ENCODE data around the gene GNB3. TPM values are rescaled to one million over a fixed set of nuclear protein-coding genes. Genes with fewer than 3 reads are reported as not detected.

The GNB3 gene
- total RNA-seq, 1 donor from 2014 or later = 0.47 TPM

GRCh38 chr12:6834873-6835272, 5.9 kb upstream of the GNB3 start:
- intact Hi-C loops (cut with micrococcal nuclease) = loop anchor here (1.0 to 2.0 kb wide), 4 partner anchors 16 to 218 kb away; partner anchors contain the start of genes CDCA3, MLF2 and ZNF384

- intact Hi-C loops (cut with micrococcal nuclease) = no loop called here
Measured at GRCh38 chr12:6836851-6837250, 3.9 kb upstream of the GNB3 start.

GRCh38 chr12:6837370-6838060, 3.2 kb upstream of the GNB3 start:
- intact Hi-C loops (cut with micrococcal nuclease) = no loop called here

- intact Hi-C loops (cut with micrococcal nuclease) = no loop called here
Measured at GRCh38 chr12:6838854-6839253, 1.9 kb upstream of the GNB3 start.

GRCh38 chr12:6839482-6840201, 1.1 kb upstream of the GNB3 start:
- intact Hi-C loops (cut with micrococcal nuclease) = no loop called here

GRCh38 chr12:6840330-6840729, 395 bp upstream of the GNB3 start:
- intact Hi-C loops (cut with micrococcal nuclease) = no loop called here

- intact Hi-C loops (cut with micrococcal nuclease) = no loop called here
Measured at GRCh38 chr12:6842075-6842474, 1.4 kb downstream of the GNB3 start.

- intact Hi-C loops (cut with micrococcal nuclease) = no loop called here
Measured at GRCh38 chr12:6843118-6843902, 2.6 kb downstream of the GNB3 start.

GRCh38 chr12:6845395-6845794, 4.7 kb downstream of the GNB3 start:
- intact Hi-C loops (cut with micrococcal nuclease) = no loop called here

- intact Hi-C loops (cut with micrococcal nuclease) = no loop called here
Measured at GRCh38 chr12:6846316-6846869, 5.7 kb downstream of the GNB3 start.

GRCh38 chr12:6847676-6848075, 7.0 kb downstream of the GNB3 start:
- intact Hi-C loops (cut with micrococcal nuclease) = no loop called here

GRCh38 chr12:6849427-6849826, 8.7 kb downstream of the GNB3 start:
- intact Hi-C loops (cut with micrococcal nuclease) = no loop called here

- intact Hi-C loops (cut with micrococcal nuclease) = loop anchor here (5.0 kb wide), 3 partner anchors 282 to 1087 kb away; partner anchors contain the start of genes CLSTN3 and SLC2A3
Measured at GRCh38 chr12:6849976-6850560, 9.3 kb downstream of the GNB3 start.

- intact Hi-C loops (cut with micrococcal nuclease) = loop anchor here (1.0 to 5.0 kb wide), 10 partner anchors 15 to 1087 kb away; partner anchors contain the start of genes C12orf57, CHD4, CLSTN3 and LPCAT3
Measured at GRCh38 chr12:6850796-6851152, 10.0 kb downstream of the GNB3 start.

- intact Hi-C loops (cut with micrococcal nuclease) = loop anchor here (1.0 to 5.0 kb wide), 10 partner anchors 16 to 1086 kb away; partner anchors contain the start of genes C12orf57, CHD4, CLSTN3 and LPCAT3
Measured at GRCh38 chr12:6851153-6851920, 10.6 kb downstream of the GNB3 start, which contains the start of gene CDCA3. Gene CDCA3, minus strand, starts transcription at chr12:6851286. Its CDS starts 334 bp downstream, at chr12:6850952.

GRCh38 chr12:6851921-6852650, 11.4 kb downstream of the GNB3 start, which contains the start of gene USP5:
Gene USP5, plus strand, starts transcription at chr12:6852150. Its CDS starts 30 bp downstream, at chr12:6852180.
- intact Hi-C loops (cut with micrococcal nuclease) = loop anchor here (1.0 to 5.0 kb wide), 24 partner anchors 15 to 1085 kb away; partner anchors contain the start of genes C12orf57, CD4, CHD4 and CLSTN3

- intact Hi-C loops (cut with micrococcal nuclease) = loop anchor here (1.0 to 5.0 kb wide), 17 partner anchors 14 to 1084 kb away; partner anchors contain the start of genes CD4, CLSTN3, COPS7A and EMG1
Measured at GRCh38 chr12:6852651-6853354, 12.1 kb downstream of the GNB3 start.

- intact Hi-C loops (cut with micrococcal nuclease) = loop anchor here (5.0 kb wide), 3 partner anchors 279 to 1084 kb away; partner anchors contain the start of genes CLSTN3 and SLC2A3
Measured at GRCh38 chr12:6853626-6854025, 12.9 kb downstream of the GNB3 start.
